ENCODE results near the gene KIAA0825.

GRCh38 chr5:94445726-94446125, 172.7 kb downstream of the KIAA0825 start:
- TF ChIP-seq CTCF (IDR thresholded peaks at IDR 0.05) (no peak), POLR2A (IDR thresholded peaks at IDR 0.05) (no peak)
